Measurements from ENCODE around the gene MYL9.
"Not testable (repeated sequence)": the region's sequence is repeated elsewhere in the genome, so short reads cannot be mapped to it uniquely, and the experiment has no call there.

Gene MYL9

GRCh38 chr20:36549942-36550789 is 8.8 kb downstream of the MYL9 start:
- no peak for DNase-seq (ENCODE audit: low read depth)

GRCh38 chr20:36550790-36551299 is 9.5 kb downstream of the MYL9 start:
- DNase-seq (ENCODE audit: low read depth), result no peak

- DNase-seq (ENCODE audit: low read depth), result no peak
Measured at GRCh38 chr20:36555248-36555647, 13.9 kb downstream of the MYL9 start.

- DNase-seq (ENCODE audit: low read depth), result no peak
Measured at GRCh38 chr20:36562724-36563123, 21.4 kb downstream of the MYL9 start.

- DNase-seq (ENCODE audit: low read depth), result no peak
Measured at GRCh38 chr20:36563374-36563773, 22.1 kb downstream of the MYL9 start.

- DNase-seq (ENCODE audit: low read depth), result not testable (repeated sequence)
Measured at GRCh38 chr20:36564078-36564725, 22.9 kb downstream of the MYL9 start.

- not testable (repeated sequence) for DNase-seq (ENCODE audit: low read depth)
Measured at GRCh38 chr20:36564726-36565121, 23.4 kb downstream of the MYL9 start.

- DNase-seq (ENCODE audit: low read depth), result no peak
Measured at GRCh38 chr20:36565520-36565919, 24.2 kb downstream of the MYL9 start.

- no peak for DNase-seq (ENCODE audit: low read depth)
Measured at GRCh38 chr20:36569847-36570429, 28.6 kb downstream of the MYL9 start.

GRCh38 chr20:36571564-36572504 is 30.5 kb downstream of the MYL9 start:
- no peak for DNase-seq (ENCODE audit: low read depth)

- DNase-seq (ENCODE audit: low read depth), result no peak
Measured at GRCh38 chr20:36572701-36573102, 31.4 kb downstream of the MYL9 start.

- peak; percentile 72 for DNase-seq (ENCODE audit: low read depth)
Measured at GRCh38 chr20:36573103-36573797, 31.9 kb downstream of the MYL9 start, which contains the start of gene TGIF2. TSS of gene TGIF2 (plus strand) at chr20:36573597. CDS start at chr20:36578775, 5,178 bp downstream.

- no peak for DNase-seq (ENCODE audit: low read depth)
Measured at GRCh38 chr20:36573798-36574365, 32.6 kb downstream of the MYL9 start.

- DNase-seq (ENCODE audit: low read depth), result no peak
Measured at GRCh38 chr20:36574366-36575135, 33.2 kb downstream of the MYL9 start.

- DNase-seq (ENCODE audit: low read depth), result no peak
Measured at GRCh38 chr20:36576081-36576445, 34.7 kb downstream of the MYL9 start.

GRCh38 chr20:36578356-36579041 is 37.2 kb downstream of the MYL9 start:
- no peak for DNase-seq (ENCODE audit: low read depth)

GRCh38 chr20:36579996-36580545 is 38.8 kb downstream of the MYL9 start:
- no peak for DNase-seq (ENCODE audit: low read depth)

- DNase-seq (ENCODE audit: low read depth), result no peak
Measured at GRCh38 chr20:36582322-36582721, 41.0 kb downstream of the MYL9 start.

GRCh38 chr20:36582821-36583220 is 41.5 kb downstream of the MYL9 start:
- DNase-seq (ENCODE audit: low read depth), result no peak

Data from stimulated activated CD8-positive, alpha-beta memory T cell treated with anti-CD3 and anti-CD28 coated beads, Interleukin-7, amount 100 ng/mL, for 24 hours (primary cell).